Measurements from ENCODE around the gene TUBD1. TPM values are rescaled to one million over a fixed set of nuclear protein-coding genes. Genes with fewer than 3 reads are reported as not detected.

TUBD1 gene
- total RNA-seq, 2 experiments from 2014 or later: 7.3 to 9.4 TPM

- Histone ChIP-seq H3K27ac (ENCODE audit: low read depth in 1 of 2, low read length in 2 of 2) (no peak overlapping the region), H3K27me3 (ENCODE audit: control insufficient read depth in 1 of 2, insufficient read depth in 2 of 2, low read length in 2 of 2) (no peaks in the 10 kb centered on the region), H3K36me3 (ENCODE audit: insufficient read depth, low read length) (peaks cover 23% of the 10 kb centered on the region), H3K4me3 (ENCODE audit: low read length) (no peak overlapping the region), H3K9me3 (ENCODE audit: control insufficient read depth in 1 of 2, insufficient read depth in 1 of 2, low read length in 2 of 2) (no peaks in the 10 kb centered on the region), H3K4me1 (ENCODE audit: insufficient read depth, low read length) (no peaks in the 10 kb centered on the region)
- TF ChIP-seq CTCF (IDR thresholded peaks at IDR 0.05): no peak
- CTCF ChIA-PET: no interaction called here
- DNase-seq (no peak), ATAC-seq (ENCODE audit: poor library complexity) (no peak)
- H3K27ac Mint-ChIP-seq: no peak overlapping the region
- POLR2A ChIA-PET: interaction anchor here (1.5 kb wide), 1 partner anchor 23 kb away, joined by 8 read pairs; the partner anchor contains the start of genes RPS6KB1 and TUBD1
- intact Hi-C loops (cut with DNase I, micrococcal nuclease): no loop called here
- peaks cover 45% of the 10 kb centered on the region for H3K36me3 Mint-ChIP-seq (ENCODE audit: low read depth)
- no peaks in the 10 kb centered on the region for H3K9me3 Mint-ChIP-seq
- H3K4me3 Mint-ChIP-seq: no peak overlapping the region
- no peaks in the 10 kb centered on the region for H3K27me3 Mint-ChIP-seq
- H3K4me1 Mint-ChIP-seq (ENCODE audit: low read depth): no peaks in the 10 kb centered on the region
Measured at GRCh38 chr17:59870482-59870881, 22.3 kb downstream of the TUBD1 start.

- no peak overlapping the region for H3K27ac ChIP-seq (ENCODE audit: low read depth in 1 of 2, low read length in 2 of 2)
- Mint-ChIP-seq H3K27me3 (no peaks in the 10 kb centered on the region), H3K27ac (no peak overlapping the region), H3K4me3 (no peak overlapping the region), H3K4me1 (ENCODE audit: low read depth) (no peaks in the 10 kb centered on the region), H3K36me3 (ENCODE audit: low read depth) (peaks cover 51% of the 10 kb centered on the region), H3K9me3 (no peaks in the 10 kb centered on the region)
- TF ChIP-seq CTCF (IDR thresholded peaks at IDR 0.05): no peak
- intact Hi-C loops (cut with DNase I, micrococcal nuclease): no loop called here
- ChIA-PET POLR2A (no interaction called here), CTCF (no interaction called here)
- H3K4me1 ChIP-seq (ENCODE audit: insufficient read depth, low read length): no peaks in the 10 kb centered on the region
- no peaks in the 10 kb centered on the region for H3K9me3 ChIP-seq (ENCODE audit: control insufficient read depth in 1 of 2, insufficient read depth in 1 of 2, low read length in 2 of 2)
- H3K4me3 ChIP-seq (ENCODE audit: low read length): no peak overlapping the region
- no peaks in the 10 kb centered on the region for H3K27me3 ChIP-seq (ENCODE audit: control insufficient read depth in 1 of 2, insufficient read depth in 2 of 2, low read length in 2 of 2)
- no peak for DNase-seq
- peaks cover 18% of the 10 kb centered on the region for H3K36me3 ChIP-seq (ENCODE audit: insufficient read depth, low read length)
- ATAC-seq (ENCODE audit: poor library complexity): no peak
Measured at GRCh38 chr17:59869941-59870218, 22.9 kb downstream of the TUBD1 start.

GRCh38 chr17:59863616-59864015 is 29.1 kb downstream of the TUBD1 start:
- H3K27ac ChIP-seq (ENCODE audit: low read depth in 1 of 2, low read length in 2 of 2): no peak overlapping the region
- Mint-ChIP-seq H3K4me3 (no peak overlapping the region), H3K27me3 (no peaks in the 10 kb centered on the region), H3K4me1 (ENCODE audit: low read depth) (peaks cover 5% of the 10 kb centered on the region), H3K27ac (no peak overlapping the region), H3K9me3 (no peaks in the 10 kb centered on the region), H3K36me3 (ENCODE audit: low read depth) (peaks cover 56% of the 10 kb centered on the region)
- intact Hi-C loops (cut with DNase I, micrococcal nuclease): no loop called here
- no peaks in the 10 kb centered on the region for H3K27me3 ChIP-seq (ENCODE audit: control insufficient read depth in 1 of 2, insufficient read depth in 2 of 2, low read length in 2 of 2)
- DNase-seq (no peak), ATAC-seq (ENCODE audit: poor library complexity) (no peak)
- no peak for TF ChIP-seq CTCF (IDR thresholded peaks at IDR 0.05)
- POLR2A ChIA-PET: no interaction called here
- no peaks in the 10 kb centered on the region for H3K9me3 ChIP-seq (ENCODE audit: control insufficient read depth in 1 of 2, insufficient read depth in 1 of 2, low read length in 2 of 2)
- no peak overlapping the region for H3K4me3 ChIP-seq (ENCODE audit: low read length)
- no peaks in the 10 kb centered on the region for H3K4me1 ChIP-seq (ENCODE audit: insufficient read depth, low read length)
- peaks cover 33% of the 10 kb centered on the region for H3K36me3 ChIP-seq (ENCODE audit: insufficient read depth, low read length)
- CTCF ChIA-PET: no interaction called here
